HG03432 (cell line): ENCODE measurements around the gene CCDC85C.

Experiments
- ATAC-seq: cut with Tn5 transposase; IDR thresholded peaks from one replicate; pipeline ENCODE4 v1.9.1; 2021; ENCODE audit warnings: mild to moderate bottlenecking, moderate library complexity; ENCODE audit not compliant: unreplicated experiment

CCDC85C gene

GRCh38 chr14:99574099-99574880 is 29.7 kb downstream of the CCDC85C start:
- ATAC-seq, result no peak

GRCh38 chr14:99573436-99574098 is 30.4 kb downstream of the CCDC85C start:
- ATAC-seq, result no peak

- ATAC-seq, result peak; percentile 43
Observed at GRCh38 chr14:99573000-99573330, 31.0 kb downstream of the CCDC85C start.

GRCh38 chr14:99572173-99572999 is 31.6 kb downstream of the CCDC85C start:
- ATAC-seq, result no peak

GRCh38 chr14:99571303-99571986 is 32.6 kb downstream of the CCDC85C start:
- ATAC-seq, result no peak

GRCh38 chr14:99570544-99571302 is 33.3 kb downstream of the CCDC85C start:
- no peak for ATAC-seq

- ATAC-seq, result no peak
Observed at GRCh38 chr14:99569725-99570543, 34.1 kb downstream of the CCDC85C start.

- ATAC-seq, result peak; percentile 30
Observed at GRCh38 chr14:99568567-99569560, 35.1 kb downstream of the CCDC85C start.

- ATAC-seq, result no peak
Observed at GRCh38 chr14:99566390-99567354, 37.3 kb downstream of the CCDC85C start.

- no peak for ATAC-seq
Observed at GRCh38 chr14:99566009-99566389, 38.0 kb downstream of the CCDC85C start.

GRCh38 chr14:99565383-99565782 is 38.6 kb downstream of the CCDC85C start:
- no peak for ATAC-seq

GRCh38 chr14:99564926-99565259 is 39.1 kb downstream of the CCDC85C start:
- no peak for ATAC-seq

GRCh38 chr14:99564256-99564925 is 39.6 kb downstream of the CCDC85C start:
- no peak for ATAC-seq

GRCh38 chr14:99563749-99564129 is 40.3 kb downstream of the CCDC85C start:
- no peak for ATAC-seq

GRCh38 chr14:99562856-99563748 is 40.9 kb downstream of the CCDC85C start:
- no peak for ATAC-seq

- no peak for ATAC-seq
Observed at GRCh38 chr14:99561864-99562263, 42.1 kb downstream of the CCDC85C start.
